ENCODE results near the gene ATP5F1C.
"Not testable (repeated sequence)": the region's sequence is repeated elsewhere in the genome, so short reads cannot be mapped to it uniquely, and the experiment has no call there.

ATP5F1C gene

DNA sequence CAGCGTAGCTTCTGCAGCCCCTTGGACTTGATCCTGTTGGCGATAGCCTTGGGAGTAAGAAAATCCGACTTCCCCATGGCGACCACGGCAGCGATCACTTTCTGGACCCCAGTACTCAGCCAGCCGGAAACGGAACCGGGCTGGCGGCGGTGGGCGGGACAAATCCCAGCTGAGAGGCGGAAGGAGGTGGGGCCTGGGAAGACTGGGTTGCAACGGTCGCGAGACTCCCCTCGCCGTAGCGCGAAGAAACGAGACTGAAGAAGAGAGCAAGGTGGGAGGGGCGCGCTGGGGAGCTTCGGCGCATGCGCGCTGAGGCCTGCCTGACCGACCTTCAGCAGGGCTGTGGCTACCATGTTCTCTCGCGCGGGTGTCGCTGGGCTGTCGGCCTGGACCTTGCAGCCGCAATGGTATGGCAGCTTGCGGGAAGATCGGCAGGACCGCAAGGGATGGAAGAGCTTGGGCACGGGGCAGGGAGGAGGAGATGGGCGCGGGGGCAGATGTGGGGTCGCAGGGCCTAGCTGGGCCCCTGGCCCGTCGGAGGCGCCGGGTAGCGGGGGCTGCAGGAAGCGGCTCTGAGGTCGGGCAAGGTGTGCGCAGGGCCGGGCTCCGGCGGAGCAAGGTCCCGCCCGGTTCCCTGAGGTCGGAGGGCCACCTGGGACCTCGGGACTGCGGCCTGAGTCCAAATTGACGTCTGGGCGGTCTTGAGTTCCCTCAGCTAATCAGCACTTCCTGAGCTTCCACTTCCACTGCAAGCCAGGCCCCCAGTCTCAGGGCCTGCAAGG lies at the start of gene ATP5F1C, which contains the start of gene KIN:
TSS of gene ATP5F1C (plus strand) at position 321 of the 782 bp plus-strand sequence. CDS start at position 352, 31 bp downstream.
TSS of gene KIN (minus strand) at position 137 of the 782 bp plus-strand sequence. CDS start at position 77, 60 bp downstream.
- DNase-seq (ENCODE audit: low read depth): peak; percentile 95

DNA sequence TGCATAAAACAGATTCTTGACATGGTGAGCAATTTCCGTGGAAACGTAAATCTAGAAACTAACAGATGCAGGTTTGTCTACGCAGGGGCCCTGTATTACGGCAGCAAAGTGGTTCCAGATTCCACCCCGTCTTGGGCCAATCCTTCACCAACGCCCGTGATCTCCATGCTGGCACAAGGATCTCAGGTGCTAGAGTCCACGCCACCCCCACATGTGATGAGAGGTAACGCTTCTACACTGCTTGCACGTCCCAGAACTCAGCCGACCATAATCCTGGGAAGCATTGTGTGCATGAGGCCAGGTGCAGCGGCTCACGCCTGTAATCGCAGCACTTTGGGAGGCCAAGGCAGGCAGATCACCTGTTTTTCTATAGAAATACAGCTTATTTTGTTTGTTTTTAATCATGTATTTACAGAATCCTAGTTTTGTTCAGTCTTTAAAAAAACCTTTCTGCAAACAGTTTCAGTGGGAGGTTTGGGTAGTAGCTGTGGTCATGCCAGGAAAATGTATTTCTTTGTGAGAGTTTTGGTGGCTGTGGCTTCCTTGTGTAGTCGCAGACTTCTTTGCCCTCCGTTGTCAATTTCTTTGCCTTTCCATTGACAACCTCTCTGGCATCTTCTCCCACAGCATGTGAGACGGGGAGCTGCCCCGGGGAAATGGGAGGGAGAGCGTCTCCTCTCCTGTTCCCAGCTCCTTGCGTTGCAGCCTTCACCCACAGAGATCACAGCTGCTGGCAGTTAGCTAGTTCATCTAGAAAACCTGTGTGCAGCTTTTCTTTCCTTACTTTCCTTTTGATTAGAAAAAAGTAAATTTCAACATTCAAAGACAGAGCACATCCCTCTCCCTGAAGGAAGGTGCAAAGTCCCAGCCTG lies 49.2 kb upstream of the ATP5F1C start:
- DNase-seq (ENCODE audit: low read depth): no peak

DNA sequence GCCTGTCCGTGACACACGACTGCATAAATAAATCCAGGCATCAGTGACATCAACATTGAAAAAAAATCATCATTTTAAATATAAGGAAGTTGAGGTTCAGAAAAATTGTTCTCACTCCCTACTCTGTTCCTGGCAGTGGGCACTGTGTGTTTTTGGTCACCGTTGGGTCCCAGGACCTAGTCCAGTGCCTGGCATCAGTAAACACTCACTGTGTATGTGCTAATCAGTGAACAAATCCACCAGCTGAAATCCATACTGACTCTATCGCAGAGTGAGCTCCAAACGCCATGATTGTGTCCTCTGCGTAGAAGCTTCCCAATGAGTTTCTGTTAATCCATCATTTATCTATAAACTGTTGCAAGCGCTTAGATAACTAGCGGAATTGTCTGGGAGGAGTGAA lies 43.7 kb upstream of the ATP5F1C start:
- no peak for DNase-seq (ENCODE audit: low read depth)

DNA sequence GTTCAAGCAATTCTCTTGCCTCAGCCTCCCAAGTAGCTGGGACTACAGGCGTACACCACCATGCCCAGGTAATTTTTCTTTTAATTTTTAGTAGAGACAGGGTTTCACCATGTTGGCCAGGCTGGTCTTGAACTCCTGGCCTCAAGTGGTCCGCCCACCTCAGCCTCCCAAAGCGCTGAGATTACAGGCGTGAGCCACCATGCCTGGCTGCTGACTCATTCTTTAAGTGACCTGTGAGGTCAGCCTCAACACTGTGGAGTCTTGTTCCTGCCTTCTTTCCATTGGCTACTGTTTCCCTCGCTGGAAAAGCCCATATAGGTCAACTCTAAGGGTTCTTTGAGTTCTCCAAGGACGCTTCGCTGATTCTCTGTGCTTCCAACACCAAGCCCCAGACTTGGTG lies 39.3 kb upstream of the ATP5F1C start:
- not testable (repeated sequence) for DNase-seq (ENCODE audit: low read depth)

DNA sequence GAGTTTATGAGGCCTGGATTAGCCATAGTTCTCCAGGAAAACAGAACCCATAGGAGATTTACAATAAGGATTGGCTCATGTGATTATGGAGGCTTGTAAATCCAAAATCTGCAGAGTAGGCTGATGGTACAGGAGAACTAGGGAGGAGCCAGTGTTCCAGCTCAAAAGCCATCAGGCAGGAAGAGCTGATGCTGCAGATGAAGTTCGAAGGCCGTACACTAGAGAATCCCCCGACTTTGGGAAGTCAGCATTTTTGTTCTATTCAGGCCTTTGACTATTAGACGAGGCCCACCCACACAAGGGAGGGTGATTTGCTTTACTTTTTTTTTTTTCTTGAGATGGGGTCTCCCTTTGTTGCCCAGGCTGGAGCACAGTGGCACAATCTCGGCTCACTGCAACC lies 37.8 kb upstream of the ATP5F1C start:
- DNase-seq (ENCODE audit: low read depth): no peak

DNA sequence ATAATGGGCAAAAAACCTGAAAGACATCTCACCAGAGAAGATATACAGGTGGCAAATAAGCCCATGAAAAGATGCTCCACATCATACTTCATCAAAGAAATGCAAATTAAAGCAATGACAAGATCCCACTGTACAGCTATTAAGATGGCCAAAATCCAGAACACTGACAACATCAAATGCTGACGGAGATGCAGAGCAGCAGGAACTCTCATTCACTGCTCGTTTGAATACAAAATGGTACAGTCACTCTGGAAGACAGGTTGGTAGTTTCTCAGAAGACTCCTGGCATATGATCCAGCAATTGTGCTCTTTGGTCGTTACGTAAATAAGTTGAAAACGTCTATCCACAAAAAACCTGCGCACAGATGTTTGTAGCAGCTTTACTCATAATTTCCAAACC lies 35.7 kb upstream of the ATP5F1C start:
- no peak for DNase-seq (ENCODE audit: low read depth)

DNA sequence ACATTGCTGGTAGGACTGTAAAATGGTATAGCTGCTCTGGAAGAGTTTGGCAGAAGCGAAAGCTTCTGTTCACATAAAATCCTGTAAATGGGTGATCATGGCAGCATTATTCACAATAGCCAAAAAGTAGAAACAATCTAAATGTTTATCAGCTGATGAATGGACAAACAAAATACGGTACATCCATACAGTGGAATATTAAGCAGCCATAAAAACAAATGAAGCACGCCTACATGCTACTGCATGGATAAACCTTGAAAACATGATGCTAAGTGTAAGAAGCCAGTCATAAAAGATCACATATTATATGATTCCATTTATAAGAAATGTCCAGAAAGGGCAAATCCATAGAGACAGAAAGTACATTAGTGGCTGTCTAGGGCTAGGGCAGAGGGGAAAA lies 32.9 kb upstream of the ATP5F1C start:
- no peak for DNase-seq (ENCODE audit: low read depth)

DNA sequence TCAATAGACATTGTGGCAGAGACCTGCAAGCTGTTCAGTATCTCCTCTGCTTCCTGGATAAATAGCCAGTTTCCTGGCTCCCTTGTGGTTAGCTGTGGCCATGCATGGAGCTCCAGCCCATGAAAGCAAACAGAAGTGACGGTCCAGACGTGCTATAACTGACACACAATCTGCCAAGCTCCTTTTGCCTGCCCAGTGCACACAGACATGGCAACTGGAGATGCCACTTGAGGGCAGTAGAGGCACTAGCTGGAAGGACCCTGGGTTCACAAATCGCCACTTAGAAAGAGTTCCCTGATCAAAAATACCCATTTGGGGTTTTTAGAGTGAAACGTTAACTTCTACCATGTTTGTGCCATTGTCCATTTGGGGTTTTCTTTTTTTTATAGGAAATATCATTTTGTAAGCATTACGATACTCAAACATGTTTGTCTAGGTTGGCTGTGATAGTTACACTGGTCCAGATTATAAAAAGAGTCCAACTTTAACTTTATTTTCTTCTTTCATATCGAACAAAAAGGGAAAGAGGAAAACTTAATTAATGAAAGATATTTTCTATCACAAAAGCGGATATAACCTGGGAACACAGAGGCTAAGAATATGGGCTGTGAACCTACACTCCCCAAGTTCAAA lies 31.5 kb upstream of the ATP5F1C start:
- peak; percentile 9 for DNase-seq (ENCODE audit: low read depth)

DNA sequence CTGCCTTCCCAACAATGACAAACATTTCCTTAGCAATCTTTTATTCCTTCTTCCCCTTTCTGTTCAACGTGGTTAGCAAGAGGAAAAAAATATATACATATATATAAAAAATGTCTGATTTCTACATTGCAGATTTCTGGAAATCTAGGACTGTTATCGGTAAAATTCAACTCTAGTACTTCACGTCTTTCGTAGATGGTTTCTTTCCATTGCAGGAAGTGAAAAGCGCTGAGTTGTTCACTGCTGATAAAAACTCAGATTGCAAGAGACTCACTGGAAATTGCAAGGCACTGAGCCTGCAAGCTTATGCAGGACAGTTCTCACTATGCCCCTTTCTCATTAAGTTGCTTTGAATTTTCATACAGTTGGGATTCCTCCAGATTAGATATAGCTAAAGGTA lies 24.0 kb upstream of the ATP5F1C start:
- no peak for DNase-seq (ENCODE audit: low read depth)

DNA sequence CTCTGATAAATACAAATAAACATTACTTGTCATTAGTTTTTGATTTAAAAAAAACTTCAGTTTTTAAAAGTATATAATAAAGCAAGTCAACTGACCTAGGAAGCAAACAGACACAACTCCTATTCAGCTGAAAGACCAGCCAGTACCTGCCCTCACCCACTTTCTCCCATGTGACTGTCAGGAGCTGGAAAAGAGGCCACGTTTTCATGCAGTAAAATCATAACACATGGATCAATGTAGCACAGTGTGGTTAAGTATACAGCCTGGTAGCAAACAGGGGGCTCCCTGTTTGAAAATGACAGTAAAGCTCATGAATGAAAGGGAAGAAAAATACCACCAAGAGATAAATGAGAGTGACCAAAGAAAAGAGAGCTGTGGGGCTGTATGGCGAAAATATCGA lies 21.7 kb upstream of the ATP5F1C start:
- no peak for DNase-seq (ENCODE audit: low read depth)

DNA sequence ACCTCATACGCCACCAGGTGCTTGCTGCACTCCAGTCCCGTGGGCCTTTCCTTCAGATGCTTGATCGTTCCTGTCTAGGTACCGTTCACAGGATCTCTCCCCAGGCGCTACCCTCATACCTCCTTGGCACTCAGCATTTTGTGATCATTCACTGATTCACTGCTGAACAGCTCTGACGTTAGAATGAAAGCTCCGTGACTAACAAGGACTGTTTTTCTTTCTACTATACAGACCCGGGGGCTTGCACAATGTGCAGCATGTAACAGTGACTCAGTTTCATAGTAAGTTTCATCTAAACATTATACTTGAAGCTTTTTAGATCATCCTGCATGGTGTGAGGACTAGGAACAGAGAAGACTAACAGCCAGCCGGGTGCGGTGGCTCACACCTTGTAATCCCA lies 20.8 kb upstream of the ATP5F1C start:
- no peak for DNase-seq (ENCODE audit: low read depth)

DNA sequence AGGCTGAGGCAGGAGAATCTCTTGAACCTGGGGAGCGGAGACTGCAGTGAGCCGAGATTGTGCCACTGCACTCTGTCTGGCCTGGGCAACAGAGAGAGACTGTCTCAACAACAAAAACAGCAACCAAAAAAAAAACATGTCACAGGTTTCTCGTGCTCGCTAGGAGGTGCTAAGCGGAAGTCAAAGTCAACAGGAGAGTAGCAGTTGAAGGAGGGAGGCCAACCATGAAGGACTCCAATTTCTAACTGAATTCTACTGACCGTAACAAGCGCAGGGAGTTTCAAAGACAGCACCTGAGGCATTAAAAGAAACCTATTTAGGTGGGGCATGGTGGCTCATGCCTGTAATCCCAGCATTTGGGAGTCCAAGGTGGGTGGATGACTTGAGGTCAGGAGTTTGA lies 19.6 kb upstream of the ATP5F1C start:
- no peak for DNase-seq (ENCODE audit: low read depth)

DNA sequence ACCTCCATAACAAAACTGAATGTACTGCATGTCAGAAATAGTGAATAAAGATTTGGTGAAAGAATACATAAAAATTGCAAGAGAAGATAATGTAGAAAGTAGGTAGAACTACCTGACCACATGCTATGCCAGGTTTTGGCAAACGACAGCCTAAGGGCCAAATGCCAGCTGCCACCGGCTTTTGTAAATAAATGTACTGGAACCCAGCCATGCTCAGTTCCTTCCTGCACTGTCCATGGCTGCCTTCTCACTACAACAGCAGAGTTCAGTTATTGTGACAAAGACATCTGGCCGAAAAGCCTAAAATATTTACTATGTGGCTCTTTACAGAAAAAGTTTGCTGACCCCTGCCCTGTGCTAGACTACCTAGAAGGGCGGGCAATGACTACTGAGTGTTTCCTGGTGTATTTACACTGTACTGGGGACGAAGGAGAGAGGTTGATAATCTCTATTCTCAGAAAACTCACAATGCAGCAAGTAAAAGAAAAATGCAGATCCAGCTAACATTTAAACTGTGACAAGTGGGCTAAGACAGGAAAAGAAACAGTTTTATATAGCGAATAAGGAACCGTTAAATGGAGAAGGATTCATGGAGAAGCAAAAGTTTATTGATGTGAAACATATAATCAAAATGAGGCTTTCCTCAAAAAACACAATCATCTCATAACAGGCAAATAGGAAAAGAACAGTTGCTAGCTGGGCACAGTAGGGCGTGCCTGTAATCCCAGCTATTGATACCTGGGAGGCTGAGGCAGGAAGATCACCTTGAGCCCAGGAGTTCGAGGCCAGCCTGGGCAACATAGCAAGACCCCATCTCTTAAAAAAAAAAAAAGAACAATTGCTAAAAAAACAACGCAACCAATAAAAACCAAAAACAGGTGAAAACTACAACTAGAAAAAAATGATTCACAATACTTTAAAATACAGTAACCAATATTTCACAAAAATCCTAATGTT lies 13.9 kb upstream of the ATP5F1C start:
- no peak for DNase-seq (ENCODE audit: low read depth)

DNA sequence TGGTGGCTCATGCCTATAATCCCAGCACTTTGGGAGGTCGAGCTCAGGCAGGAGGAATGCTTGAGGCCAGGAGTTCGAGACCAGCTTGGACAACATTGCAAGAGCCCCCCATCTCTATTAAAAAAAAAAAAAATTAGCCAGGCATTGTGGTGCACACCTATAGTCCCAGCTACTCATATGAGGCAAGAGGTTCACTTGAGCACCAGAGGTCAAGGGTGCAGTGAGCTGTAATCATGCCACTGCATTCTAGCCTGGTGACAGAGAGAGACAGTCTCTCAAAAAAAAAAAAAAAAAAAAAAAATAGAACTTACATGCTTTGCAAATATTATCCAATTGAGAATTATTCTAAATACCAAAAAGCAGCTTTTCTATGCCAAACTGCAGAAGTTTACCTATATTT lies 11.2 kb upstream of the ATP5F1C start:
- DNase-seq (ENCODE audit: low read depth): no peak

DNA sequence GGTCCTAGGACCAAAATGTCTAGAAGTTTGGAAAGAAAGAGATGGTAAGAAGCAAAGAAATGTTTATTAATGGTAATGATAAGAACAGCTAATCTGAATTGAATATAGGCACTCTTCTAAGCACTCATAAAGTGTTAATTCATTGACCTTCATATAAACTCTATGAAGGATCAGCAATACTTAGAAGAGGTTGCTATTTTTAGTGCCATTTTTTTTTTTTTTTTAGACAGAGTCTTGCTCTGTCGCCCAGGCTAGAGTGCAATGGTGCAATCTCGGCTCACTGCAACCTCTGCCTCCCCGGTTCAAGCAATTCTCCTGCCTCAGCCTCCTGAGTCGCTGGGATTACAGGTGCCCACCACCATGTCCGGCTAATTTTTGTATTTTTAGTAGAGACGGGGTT lies 5.8 kb upstream of the ATP5F1C start:
- not testable (repeated sequence) for DNase-seq (ENCODE audit: low read depth)

DNA sequence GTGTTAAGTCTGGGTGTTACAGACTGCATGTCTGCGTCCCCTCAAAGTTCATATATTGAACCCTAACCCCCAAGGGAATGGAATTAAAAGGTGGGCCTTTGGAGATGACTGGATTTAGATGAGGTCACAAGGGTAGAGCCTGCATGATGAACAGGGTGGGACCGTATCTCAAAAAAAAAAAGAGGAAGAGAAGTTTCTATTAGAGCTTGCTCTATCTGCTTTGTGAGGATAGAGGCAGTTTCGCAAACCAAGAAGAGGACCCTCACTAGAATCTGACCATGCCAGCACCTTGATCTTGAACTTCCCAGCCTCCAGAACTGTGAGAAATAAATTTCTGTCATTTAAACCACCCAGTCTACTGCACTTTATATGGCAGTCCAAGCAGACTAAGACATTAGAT lies 1.5 kb upstream of the ATP5F1C start:
- DNase-seq (ENCODE audit: low read depth): no peak

DNA sequence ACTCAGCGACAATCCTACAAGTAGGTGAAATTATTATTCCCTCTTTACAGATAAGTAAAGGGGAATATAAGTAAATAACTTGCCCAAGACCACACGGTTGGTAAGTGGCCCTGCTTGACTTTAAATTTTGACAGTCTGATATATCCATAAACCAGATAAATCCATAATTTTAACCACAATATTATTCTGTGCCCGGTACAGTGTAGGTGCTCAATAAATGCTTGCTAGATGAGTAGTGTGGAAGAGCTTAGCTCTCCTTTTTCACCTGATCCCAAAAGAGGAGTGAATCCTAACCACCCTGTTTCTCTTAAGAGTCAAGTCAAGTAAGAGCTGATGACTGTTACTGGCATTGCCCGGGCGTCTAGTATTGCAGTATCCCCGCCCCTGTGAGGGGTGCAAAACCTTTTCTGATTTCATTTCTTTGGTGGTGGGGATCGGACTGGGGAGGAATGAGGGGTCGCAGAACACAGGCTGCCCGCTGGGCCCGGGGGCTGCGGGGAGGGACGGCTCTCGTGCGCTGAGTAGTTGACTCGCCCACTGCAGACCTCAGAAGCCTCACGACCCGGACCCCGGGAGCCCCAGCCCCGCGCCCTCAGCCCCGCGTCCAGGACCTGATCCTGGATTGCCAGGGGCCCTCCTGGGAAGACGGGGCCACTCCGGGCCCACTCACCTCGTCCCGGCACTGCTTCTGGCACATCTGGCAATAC lies 674 bp upstream of the ATP5F1C start:
- DNase-seq (ENCODE audit: low read depth): no peak

DNA sequence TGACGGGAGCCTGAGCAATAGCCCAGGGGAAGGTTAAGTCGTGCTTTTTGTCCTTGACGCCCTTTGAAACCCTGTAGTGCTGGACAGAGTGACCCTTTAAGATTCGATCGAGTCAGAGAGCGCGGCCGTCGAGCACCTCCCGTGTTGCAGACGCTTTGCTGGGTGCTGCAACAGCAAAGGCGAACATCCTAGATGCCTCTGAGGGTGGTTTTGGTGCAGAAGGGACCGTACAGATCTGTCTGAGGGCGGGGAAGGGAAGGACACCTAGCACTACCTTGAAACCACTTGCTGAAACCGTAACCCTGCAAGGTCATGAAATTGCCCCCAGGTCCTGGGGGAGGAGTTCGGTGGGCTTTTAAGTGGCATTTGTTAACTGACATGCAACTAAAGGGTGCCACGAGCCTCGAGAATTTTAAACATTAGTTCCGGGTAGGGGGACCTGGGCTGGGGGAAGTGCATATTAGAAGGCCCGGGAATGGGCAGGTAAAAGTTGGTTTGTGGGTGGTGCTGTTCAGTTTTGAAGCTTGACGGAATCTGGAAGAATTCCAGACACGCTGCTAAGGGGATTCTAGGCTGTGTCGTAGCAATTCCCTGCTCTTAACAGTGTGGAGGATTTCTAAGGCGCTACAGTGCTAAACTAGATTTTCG lies 786 bp downstream of the ATP5F1C start:
- DNase-seq (ENCODE audit: low read depth): no peak

DNA sequence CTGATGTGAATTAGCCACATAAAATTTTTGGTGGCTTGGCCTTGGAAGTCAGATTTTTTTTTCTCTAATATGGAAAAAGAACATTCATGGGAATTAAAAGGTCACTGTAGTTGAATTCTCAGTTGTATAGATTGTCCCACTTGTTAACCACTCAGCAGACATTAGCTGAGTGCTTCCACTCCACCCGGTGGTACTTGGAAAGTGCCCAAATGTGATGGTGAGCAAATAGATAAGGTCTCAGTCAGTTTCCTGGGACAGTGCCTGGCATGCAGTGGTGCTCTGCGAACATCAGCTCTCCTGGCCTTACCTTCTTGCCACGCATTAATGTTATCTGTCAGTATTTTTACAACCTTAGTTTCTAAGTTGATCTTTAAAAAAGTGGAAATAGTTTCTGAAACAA lies 1.4 kb downstream of the ATP5F1C start:
- no peak for DNase-seq (ENCODE audit: low read depth)

DNA sequence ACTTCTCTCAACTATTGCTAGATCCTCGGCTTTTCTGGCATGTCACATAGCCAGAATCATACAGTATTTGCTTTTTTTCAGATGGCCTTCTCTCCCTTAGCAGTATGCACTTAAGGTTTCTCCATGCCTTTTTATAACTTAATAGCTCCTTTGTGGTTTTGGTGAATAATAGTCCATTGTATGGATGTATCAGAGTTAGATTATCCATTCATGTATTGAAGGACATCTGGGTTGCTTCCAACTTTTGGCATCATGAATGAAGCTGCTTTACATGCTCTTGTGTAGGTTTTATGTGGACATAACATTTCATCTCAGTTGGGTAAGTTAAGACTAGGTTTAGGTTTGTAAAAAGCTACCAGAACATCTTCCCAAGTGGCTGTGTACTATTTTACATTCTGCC lies 4.6 kb downstream of the ATP5F1C start:
- no peak for DNase-seq (ENCODE audit: low read depth)

All from fibroblast of the conjunctiva (primary cell).